Activated naive CD4-positive, alpha-beta T cell treated with anti-CD3 and anti-CD28 coated beads, Interleukin-2, amount 50 U/mL, for 24 hours (primary cell): ENCODE data around the gene TP53I13.

Experiments used
- H3K27ac Mint-ChIP-seq: one replicate; pipeline ENCODE4 v1.8.0; 2021; ENCODE audit warnings: mild to moderate bottlenecking, mixed read lengths
- H3K27me3 Mint-ChIP-seq: one replicate; pipeline ENCODE4 v1.8.0; 2021; ENCODE audit warnings: mixed read lengths
- H3K36me3 Mint-ChIP-seq: one replicate; pipeline ENCODE4 v1.8.0; 2021; ENCODE audit warnings: mixed read lengths
- H3K4me1 Mint-ChIP-seq: one replicate; pipeline ENCODE4 v1.8.0; 2021; ENCODE audit warnings: mixed read lengths
- H3K4me3 Mint-ChIP-seq: one replicate; pipeline ENCODE4 v1.8.0; 2021; ENCODE audit warnings: mild to moderate bottlenecking, mixed read lengths
- H3K9me3 Mint-ChIP-seq: one replicate; pipeline ENCODE4 v1.8.0; 2021; ENCODE audit warnings: mixed read lengths

TP53I13 gene

DNA sequence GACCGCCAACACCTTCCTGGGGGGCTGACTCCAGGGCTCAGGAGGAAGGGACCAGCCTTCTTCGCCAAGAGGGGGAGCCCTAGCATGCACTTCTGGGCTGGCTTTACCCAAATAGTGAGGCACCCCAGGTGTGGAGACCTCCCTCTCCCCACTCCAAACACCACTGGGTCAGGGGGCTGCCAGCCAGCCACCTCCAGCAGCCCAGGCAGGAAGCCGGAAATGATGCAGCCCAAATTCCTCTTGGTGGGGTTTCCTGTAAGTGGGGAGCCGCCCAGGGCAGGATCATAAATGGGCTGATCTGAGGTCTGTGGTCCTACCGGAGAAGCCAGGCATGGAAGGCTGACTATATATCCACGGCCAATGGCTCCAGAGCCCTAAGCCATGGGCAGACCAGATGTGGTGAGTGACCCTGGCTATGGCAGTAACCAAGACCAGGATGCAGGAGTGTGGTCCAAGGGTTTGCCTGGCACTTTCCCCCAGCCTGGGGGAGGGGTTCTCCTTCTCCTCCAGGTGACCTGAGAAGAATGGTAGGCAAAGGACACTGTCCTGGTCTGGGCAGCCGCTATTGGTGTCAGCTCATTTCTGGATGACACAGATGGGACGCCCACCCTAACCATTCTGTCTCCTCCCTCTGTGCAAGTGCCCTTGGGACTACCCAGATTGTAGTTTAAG, 16.7 kb downstream of the TP53I13 start:
- Mint-ChIP-seq H3K27ac (peak overlapping the region; percentile 55), H3K27me3 (no peaks in the 10 kb centered on the region), H3K36me3 (peaks cover 8% of the 10 kb centered on the region), H3K4me1 (peaks cover 54% of the 10 kb centered on the region), H3K4me3 (peak overlapping the region; percentile 59), H3K9me3 (no peaks in the 10 kb centered on the region)

DNA sequence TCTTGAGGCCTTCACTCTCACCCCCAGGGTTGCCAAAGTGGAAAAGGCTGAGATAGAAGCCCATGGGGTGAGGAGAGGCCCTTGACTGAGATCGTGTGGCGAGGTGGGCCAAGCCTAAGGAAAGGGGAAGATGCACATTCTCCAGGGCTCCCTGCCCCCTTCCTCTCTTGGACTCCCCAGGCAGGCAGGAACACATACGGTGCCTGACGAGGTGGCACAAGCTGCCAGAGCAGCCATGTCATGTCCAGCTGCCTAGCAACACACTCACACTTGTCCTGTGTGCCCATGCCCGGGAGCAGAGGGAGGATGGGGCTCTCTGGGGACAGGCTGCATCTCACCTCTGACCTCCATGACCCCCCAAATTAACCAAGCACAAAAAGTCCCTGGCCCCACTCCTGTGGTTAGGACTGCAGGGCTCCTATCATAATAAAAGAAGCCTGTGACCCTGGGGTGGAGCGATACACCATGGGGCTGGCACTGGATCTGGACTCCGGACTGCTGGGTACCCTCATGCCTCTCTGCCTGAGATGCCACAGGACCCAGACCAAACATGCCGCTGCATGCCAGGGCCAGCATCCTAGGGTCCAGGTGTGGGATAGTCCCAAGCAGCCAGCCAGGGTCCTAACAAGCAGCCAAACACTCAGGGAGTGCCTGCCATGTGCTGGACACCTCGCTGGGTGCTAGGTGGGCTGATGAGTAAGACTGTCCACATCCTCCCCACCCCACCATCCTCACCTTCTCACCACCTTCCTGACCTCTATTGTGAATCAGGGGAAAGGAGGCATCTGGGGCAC, 18.4 kb downstream of the TP53I13 start:
- Mint-ChIP-seq H3K27ac (peak overlapping the region; percentile 86), H3K36me3 (peaks cover 4% of the 10 kb centered on the region), H3K27me3 (no peaks in the 10 kb centered on the region), H3K9me3 (no peaks in the 10 kb centered on the region), H3K4me3 (peak overlapping the region; percentile 96), H3K4me1 (peaks cover 64% of the 10 kb centered on the region)

DNA sequence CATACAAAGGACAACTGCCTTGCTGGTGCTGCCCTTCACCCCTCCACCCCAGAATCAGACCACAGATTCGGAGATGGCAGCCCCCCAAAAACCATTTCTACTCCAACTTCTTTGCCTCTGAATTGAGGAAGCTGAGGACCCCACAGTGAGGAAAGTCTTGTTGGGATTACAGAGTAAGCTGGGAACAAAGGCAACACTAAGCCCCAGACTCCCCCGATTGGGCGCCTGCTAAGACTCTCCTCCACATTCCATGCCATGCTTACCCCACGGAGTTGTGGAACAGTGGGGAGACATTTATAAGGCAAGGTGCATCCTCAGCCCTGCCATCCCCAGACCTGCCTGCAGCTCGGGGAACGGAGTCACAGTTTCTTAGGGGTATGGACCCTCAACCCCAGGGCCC, 19.1 kb downstream of the TP53I13 start:
- Mint-ChIP-seq H3K27ac (peak overlapping the region; percentile 86), H3K36me3 (peaks cover 1% of the 10 kb centered on the region), H3K9me3 (no peaks in the 10 kb centered on the region)

GRCh38 chr17:29588017-29588561, 19.6 kb downstream of the TP53I13 start:
- Mint-ChIP-seq H3K4me3 (peak overlapping the region; percentile 96), H3K9me3 (no peaks in the 10 kb centered on the region), H3K36me3 (peaks cover under 1% of the 10 kb centered on the region), H3K27ac (peak overlapping the region; percentile 86), H3K27me3 (no peaks in the 10 kb centered on the region), H3K4me1 (peaks cover 75% of the 10 kb centered on the region)

More for the DNA sequence above, 19.1 kb downstream of the TP53I13 start:
- Mint-ChIP-seq H3K4me3 (peak overlapping the region; percentile 96), H3K27me3 (no peaks in the 10 kb centered on the region), H3K4me1 (peaks cover 71% of the 10 kb centered on the region)

DNA sequence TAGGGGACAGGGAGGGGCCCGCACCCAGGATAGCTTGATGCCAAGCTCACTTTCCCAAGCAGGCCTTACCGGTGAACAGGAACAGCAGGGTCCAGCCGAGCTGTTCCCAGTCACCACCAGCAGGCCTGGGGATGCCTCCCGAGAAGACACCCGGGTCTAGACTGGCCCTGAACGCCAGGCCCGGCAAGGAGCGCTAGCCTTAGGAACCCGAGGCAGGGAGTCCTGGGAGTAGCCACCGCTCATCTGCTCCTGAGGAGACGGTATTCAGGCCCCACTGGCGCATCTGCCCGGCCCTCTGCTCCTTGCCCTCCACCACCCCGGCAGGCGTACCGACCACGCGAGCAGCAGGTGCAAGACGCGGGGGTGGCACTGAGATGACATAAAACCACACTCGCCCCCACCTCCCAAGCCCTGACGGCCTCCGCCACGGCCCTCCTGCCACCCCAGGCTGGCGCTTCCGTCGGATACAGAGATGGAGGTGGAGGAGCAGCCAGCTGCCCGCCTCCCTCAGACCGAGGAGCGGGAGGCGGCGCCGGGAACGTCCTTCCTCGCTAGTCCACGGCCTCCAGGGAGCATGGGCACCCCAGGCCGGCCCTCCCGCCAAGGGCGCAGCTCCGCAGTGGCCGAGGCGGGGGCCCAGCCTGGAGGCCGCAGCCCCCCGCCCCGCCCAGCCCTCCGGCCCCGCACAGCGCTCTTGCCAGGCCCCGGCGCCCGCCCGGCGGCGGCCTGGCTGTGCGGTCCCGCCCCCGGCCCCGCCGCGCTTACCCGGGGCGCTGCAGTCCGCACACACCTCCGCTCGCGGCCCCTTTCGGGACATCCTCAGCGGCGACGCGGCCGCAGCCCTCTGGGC, 20.3 kb downstream of the TP53I13 start:
- H3K9me3 Mint-ChIP-seq, result no peaks in the 10 kb centered on the region
- peaks cover 75% of the 10 kb centered on the region for H3K4me1 Mint-ChIP-seq
- peak overlapping the region; percentile 96 for H3K4me3 Mint-ChIP-seq
- H3K27me3 Mint-ChIP-seq, result no peaks in the 10 kb centered on the region
- H3K27ac Mint-ChIP-seq, result peak overlapping the region; percentile 86
- no peaks in the 10 kb centered on the region for H3K36me3 Mint-ChIP-seq

GRCh38 chr17:29589524-29590410, 21.3 kb downstream of the TP53I13 start, which contains the start of gene GIT1:
Gene GIT1, minus strand, starts transcription at chr17:29589648. Its CDS starts 270 bp downstream, at chr17:29589378.
- no peaks in the 10 kb centered on the region for H3K36me3 Mint-ChIP-seq
- H3K9me3 Mint-ChIP-seq, result no peaks in the 10 kb centered on the region
- H3K4me3 Mint-ChIP-seq, result peak within 1 kb of the TSS; percentile 96
- peak within 1 kb of the TSS; percentile 86 for H3K27ac Mint-ChIP-seq
- peaks cover 72% of the 10 kb centered on the region for H3K4me1 Mint-ChIP-seq
- no peaks in the 10 kb centered on the region for H3K27me3 Mint-ChIP-seq

DNA sequence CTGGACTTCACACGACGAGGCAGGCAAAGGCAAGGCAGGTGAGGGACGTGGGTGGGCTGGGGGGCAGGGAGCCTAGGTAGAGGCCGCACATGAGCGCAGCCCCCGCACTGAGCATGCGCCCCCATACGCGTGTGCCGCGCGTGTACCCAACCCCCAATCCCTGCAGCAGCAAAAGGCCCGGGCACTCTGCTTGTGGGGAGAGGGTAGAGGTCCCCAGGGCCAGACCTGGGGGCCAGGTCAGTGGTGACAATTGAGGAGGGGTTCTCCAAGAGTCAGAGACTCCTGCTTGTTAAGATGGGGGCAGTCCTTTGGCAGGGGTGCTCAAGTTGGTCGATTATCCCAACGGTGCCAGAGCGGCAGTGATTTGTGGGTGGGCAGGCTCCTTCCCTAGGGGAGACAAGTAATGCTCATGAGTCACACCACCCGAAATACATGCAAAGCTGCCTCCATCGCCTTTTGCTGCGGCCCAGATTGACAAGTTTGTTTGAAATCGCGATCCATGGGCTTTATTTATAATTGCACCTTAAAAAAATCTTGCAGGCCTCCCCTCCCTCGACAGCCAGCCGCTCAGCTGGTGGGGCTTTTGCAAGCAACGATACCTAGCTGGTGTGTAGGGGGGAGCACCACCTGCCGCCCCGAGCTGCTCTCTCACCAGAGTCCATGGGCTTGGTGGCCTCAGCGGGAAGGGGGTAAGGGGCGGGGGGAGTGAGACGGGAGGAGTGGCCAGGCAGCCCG, 22.1 kb downstream of the TP53I13 start:
- peaks cover 65% of the 10 kb centered on the region for H3K4me1 Mint-ChIP-seq
- peak overlapping the region; percentile 80 for H3K4me3 Mint-ChIP-seq
- no peaks in the 10 kb centered on the region for H3K27me3 Mint-ChIP-seq
- peak overlapping the region; percentile 35 for H3K27ac Mint-ChIP-seq
- H3K36me3 Mint-ChIP-seq, result no peaks in the 10 kb centered on the region
- no peaks in the 10 kb centered on the region for H3K9me3 Mint-ChIP-seq

DNA sequence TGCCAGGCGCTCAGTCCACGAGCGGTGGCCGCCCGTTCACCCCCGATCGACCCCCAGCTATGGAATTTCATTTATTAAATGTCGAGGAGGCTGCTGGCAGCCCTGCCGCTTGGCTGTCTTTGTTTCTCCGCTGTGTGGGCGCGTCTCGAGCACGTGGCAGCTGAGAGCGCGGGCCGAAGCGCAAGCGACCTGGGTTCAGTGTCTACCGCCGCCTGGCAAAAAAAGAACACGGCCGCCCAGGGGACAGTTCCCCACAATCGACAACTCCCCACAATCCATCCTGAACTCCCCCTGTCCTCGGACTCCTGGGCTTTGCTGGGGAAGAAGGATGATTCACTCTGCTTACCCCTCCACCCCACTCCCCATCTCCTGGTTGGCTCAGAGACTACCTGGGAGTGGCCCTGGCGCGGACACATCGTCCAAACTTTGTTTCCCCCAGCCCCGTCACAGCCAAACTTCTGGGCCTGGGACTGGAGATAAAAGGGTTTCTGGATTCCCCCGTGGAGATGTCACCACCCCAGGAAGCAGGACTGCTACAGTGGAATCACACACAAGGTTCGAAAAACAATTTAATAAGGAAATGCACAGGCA, 22.7 kb downstream of the TP53I13 start:
- no peaks in the 10 kb centered on the region for H3K27me3 Mint-ChIP-seq
- no peaks in the 10 kb centered on the region for H3K36me3 Mint-ChIP-seq
- peak overlapping the region; percentile 80 for H3K4me3 Mint-ChIP-seq
- peaks cover 60% of the 10 kb centered on the region for H3K4me1 Mint-ChIP-seq
- no peaks in the 10 kb centered on the region for H3K9me3 Mint-ChIP-seq
- H3K27ac Mint-ChIP-seq, result peak overlapping the region; percentile 35

GRCh38 chr17:29591737-29592608, 23.5 kb downstream of the TP53I13 start:
- peaks cover 53% of the 10 kb centered on the region for H3K4me1 Mint-ChIP-seq
- H3K27me3 Mint-ChIP-seq, result no peaks in the 10 kb centered on the region
- peak overlapping the region; percentile 80 for H3K4me3 Mint-ChIP-seq
- H3K36me3 Mint-ChIP-seq, result no peaks in the 10 kb centered on the region
- H3K9me3 Mint-ChIP-seq, result no peaks in the 10 kb centered on the region
- H3K27ac Mint-ChIP-seq, result peak overlapping the region; percentile 41

GRCh38 chr17:29592850-29593551, 24.5 kb downstream of the TP53I13 start, which contains the start of gene ANKRD13B:
Gene ANKRD13B, plus strand, starts transcription at chr17:29593132. Its CDS starts 490 bp downstream, at chr17:29593622.
- Mint-ChIP-seq H3K4me1 (peaks cover 42% of the 10 kb centered on the region), H3K27me3 (no peaks in the 10 kb centered on the region), H3K27ac (peak within 1 kb of the TSS; percentile 41), H3K9me3 (no peaks in the 10 kb centered on the region), H3K36me3 (no peaks in the 10 kb centered on the region), H3K4me3 (peak within 1 kb of the TSS; percentile 80)

DNA sequence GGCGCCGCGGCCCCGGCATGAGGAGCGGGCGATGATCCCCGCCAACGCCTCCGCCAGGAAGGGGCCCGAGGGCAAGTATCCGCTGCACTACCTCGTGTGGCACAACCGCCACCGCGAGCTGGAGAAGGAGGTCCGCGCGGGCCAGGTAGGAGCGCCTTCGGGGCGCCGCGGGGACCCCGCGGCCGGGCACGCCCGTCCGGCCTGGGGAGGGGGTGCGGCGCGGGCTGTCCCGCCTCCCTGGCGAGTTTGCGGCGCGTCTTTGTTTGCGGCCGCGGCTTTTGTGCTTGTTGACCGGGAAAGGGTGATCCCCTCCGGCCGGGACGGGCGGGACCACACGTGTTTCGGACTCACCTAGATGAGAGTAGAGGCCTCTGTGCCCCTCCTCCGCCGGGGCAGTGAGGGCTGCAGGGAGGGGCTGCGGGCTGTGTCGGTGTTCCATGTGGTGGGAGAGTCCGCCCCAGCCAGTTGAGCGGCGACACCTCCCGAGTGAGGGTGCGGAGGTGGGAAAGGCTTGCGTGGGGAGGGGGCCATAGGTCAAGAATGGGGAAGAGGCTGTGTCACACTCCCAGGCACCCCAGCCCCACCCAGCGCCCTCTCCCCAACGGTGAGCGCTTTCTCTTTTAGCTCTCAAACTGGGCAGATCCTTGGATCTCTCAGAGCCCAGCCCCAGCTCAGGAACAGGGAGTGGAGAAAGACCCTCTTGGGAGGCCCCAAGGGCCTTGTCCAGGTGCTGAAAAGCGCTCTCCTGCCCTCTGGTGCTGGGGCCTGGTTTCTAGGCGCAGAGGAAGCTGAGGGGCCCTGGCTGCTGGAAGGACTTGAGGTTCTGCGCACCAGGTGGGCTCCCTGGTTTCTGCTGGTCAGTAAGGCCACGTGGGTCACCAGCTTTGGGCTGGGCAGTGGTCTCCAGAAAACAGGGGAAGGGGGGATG, 25.4 kb downstream of the TP53I13 start:
- Mint-ChIP-seq H3K27ac (no peak overlapping the region), H3K4me1 (peaks cover 39% of the 10 kb centered on the region), H3K4me3 (peak overlapping the region; percentile 79), H3K27me3 (no peaks in the 10 kb centered on the region), H3K36me3 (no peaks in the 10 kb centered on the region), H3K9me3 (no peaks in the 10 kb centered on the region)
